RKO (cell line): Measurements from ENCODE around the gene USF3.
A peak's percentile ranks its signal among the peaks of the same experiment; 100 is the strongest.

Experiments
- DNase-seq: peaks from one replicate; pipeline ENCODE4 v3.0.0-alpha.2; 2016; ENCODE audit warnings: low spot score

USF3 gene, protein sequence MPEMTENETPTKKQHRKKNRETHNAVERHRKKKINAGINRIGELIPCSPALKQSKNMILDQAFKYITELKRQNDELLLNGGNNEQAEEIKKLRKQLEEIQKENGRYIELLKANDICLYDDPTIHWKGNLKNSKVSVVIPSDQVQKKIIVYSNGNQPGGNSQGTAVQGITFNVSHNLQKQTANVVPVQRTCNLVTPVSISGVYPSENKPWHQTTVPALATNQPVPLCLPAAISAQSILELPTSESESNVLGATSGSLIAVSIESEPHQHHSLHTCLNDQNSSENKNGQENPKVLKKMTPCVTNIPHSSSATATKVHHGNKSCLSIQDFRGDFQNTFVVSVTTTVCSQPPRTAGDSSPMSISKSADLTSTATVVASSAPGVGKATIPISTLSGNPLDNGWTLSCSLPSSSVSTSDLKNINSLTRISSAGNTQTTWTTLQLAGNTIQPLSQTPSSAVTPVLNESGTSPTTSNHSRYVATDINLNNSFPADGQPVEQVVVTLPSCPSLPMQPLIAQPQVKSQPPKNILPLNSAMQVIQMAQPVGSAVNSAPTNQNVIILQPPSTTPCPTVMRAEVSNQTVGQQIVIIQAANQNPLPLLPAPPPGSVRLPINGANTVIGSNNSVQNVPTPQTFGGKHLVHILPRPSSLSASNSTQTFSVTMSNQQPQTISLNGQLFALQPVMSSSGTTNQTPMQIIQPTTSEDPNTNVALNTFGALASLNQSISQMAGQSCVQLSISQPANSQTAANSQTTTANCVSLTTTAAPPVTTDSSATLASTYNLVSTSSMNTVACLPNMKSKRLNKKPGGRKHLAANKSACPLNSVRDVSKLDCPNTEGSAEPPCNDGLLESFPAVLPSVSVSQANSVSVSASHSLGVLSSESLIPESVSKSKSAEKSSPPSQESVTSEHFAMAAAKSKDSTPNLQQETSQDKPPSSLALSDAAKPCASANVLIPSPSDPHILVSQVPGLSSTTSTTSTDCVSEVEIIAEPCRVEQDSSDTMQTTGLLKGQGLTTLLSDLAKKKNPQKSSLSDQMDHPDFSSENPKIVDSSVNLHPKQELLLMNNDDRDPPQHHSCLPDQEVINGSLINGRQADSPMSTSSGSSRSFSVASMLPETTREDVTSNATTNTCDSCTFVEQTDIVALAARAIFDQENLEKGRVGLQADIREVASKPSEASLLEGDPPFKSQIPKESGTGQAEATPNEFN (N-terminal part only)

DNA sequence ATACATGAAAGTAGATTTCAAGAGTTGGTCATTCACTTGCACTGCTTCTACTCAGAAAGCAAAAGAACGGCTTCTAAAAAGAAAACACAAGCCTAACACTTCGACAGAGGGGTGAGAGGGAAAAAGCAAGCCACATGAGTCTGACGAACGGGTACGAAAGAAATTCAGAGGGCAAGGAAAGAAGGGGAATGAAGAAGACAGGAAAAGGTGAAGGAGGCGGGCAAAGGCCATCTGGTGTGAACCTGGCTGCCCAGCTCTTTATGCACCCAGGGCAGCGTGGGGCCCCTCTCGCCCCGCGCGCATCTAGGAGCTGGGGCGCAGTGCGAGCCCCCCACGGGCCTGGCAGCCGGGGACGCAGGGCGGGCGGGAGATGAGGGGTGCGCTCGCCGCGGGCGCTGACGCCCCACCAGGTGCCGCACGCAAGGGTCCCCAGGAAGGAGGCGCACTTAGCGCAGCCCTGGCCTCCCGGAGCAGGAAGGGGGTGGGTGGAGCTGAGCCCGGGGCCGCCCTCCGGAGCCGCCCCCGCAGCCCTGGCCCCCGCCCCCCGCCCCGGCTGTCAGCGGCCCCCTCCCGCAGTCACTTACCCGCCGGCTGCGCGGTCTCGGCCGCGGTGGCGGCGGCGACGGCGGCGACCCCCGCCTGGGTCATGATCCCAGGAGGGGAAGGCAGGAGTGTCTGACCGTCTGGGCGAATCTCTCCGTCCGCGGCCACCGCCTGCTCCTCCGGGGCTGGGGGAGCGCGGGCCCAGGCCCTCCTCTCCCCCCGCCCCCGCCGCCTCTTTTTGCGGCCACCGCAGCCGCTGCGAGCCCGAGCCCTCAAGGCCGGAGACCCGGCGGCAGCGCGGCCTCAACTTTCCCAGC, at the start of gene USF3:
Gene USF3, minus strand, starts transcription at position 857 of the 860 bp plus-strand sequence. CDS start 21,764 bp downstream, outside the sequence.
- DNase-seq, result peak; percentile 75

DNA sequence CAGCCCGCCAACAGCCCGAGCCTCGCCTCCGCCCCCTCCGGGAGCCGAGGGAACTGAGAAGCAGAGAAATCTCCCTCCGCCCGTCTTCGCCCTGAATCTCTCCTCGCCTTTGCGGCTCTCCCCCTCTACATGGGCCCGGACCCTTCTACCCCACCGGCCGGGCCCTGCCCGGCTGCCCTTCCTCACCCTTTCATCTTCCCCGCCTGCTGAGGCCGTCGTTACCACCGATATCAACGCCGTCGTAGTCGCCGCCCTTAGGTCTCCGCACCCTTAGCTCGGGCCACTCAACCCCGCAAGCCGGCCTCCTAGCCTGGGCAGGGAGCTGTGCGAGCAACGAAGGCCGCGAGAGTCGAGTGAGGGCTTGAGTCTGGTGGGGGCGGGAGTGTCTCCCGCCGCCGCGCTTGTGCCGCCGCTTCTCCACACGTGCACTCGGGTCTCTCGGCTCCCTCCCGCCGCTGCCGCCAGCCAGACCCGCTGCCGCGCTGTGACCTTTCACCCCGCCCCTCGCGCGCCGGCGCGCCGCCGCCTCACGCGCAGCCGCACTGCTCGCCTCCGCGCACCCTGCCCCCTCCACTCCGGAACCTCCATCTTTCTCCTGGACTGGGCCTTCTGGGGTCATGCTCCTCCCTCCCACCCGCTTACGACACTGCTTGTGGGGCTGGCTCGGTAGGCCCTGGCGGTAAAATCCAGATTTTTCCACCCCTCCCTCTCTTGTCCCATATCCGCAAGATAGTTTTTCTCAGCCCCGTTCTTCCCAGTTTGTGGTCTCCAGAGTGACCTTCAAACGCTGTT, 49.5 kb upstream of the USF3 start, which contains the start of gene NAA50:
Gene NAA50, minus strand, starts transcription at position 494 of the 792 bp plus-strand sequence. Its CDS starts 300 bp downstream, at position 194.
- DNase-seq, result peak; percentile 89

DNA sequence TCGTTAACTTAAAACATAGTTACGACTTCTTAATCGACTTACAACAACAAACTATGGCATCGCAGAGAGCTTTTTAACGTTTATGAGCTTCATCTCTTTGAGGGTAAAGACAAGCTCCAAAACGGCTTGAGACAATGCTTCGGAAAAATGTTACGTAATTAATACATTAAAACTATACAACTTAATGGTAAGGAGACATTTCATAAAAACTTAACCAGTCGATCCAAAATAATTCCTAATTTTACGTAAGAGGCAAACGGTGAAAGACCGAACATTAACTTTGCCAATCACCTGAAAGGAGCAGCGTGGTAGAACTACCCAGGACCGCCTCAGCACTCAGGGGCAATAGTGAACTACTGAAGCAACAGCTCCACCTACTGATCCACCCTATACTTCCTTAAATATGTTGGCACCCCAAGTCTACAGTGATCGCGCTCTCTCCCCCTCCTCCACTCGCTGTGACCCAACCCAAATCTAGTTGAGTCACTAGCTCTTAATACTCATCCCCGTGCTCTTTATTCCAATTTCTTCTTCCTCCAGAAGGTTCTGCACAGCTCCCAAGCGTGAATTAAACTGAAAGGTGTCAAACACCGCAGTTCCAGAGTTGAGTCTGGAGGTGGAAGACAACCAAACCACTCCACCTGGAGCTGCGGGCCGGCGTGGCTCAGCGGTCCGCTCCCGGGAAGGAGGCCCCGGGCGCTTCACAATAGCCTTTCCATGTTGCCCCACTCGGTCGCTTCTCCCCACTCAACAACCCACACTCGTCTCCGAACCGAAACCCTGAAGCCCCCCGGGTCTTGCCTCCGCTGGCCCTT, 48.7 kb upstream of the USF3 start:
- DNase-seq, result peak; percentile 98

DNA sequence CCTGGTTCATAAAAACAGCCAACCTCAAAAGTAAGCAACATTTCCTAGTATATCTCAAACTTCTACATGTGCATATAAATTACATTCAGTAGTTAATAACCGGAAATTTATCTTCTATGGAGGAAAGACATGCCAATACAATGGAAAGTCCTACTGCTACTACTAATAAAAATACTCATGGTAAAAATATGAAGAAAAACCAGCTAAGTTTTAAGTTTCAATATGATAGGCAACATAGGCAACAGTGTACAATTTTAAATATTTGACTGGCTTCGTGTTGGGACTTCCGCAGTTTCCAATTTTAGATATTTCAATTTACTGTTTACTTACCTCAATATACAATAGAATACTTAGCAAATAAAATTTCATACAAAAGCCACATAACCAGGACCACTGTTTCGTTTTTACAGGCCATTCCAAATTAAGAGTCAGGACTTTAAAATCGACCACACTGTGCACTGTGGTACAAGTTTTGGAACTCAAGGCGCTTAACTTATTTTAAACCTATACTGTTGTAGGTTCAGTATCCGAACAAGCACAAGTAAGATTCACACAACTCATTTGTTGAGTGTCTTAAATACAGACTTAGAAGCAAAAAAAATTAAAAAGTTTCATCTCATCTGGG, 46.7 kb upstream of the USF3 start:
- peak; percentile 36 for DNase-seq

DNA sequence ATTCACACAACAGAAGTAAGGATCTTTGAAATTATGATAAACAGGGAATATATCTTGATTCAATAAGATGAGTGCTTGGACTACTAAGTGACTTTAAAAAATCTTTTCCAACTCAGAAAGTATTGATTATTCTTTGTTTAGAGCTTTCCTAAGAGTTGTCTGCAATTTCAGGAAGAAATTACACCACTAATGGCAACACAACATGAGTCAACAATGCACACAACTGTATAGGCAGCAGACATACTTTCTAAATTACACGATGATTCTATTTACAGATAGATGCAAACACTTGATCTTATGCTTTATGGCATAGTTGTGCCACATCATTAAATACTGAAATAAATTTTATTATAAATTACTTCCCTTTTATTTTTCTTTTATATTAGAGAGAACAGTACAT, 45.2 kb upstream of the USF3 start:
- peak; percentile 60 for DNase-seq

DNA sequence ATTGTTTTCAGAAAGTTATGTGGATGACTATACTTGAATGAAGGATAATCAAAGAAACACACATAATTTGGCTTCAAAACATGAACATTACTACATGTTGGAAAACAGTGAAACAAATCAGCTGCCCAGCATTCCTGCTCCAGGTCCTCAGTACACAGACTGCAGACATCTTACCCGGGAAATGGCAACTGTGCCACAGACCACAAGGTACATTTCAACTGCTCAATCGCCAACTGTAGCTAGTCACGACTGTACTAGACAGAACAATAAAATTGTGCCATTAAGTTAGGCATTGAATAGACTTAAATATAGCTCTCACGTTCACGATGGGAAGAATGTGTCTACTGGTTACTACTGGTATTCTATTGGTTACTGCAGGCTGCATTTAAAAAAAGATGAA, 44.6 kb upstream of the USF3 start:
- no peak for DNase-seq

DNA sequence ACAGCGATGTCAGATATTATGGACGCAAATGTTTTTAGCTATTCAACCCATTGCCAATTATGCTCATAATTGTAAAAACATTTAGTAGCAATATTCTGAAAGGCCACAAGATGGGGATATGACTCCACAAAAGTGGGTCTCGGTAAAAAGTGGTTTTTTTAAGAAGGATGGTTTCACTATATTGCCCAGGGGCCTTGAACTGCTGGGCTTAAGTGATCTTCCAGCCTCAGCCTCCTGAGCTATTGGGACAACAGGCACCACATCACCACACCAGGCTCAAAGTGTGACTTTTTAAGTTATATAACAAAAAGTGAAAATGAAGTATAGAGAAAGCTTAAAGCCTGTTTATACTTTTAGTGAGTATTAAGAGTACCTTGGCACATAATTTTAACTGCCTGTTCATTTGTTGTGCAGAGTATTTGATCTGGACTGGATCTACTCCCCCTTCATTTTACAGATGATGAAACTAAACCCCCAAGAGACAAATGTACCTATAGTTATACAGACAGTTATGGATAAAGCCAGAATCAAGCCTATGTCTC, 40.2 kb upstream of the USF3 start:
- DNase-seq, result peak; percentile 78

DNA sequence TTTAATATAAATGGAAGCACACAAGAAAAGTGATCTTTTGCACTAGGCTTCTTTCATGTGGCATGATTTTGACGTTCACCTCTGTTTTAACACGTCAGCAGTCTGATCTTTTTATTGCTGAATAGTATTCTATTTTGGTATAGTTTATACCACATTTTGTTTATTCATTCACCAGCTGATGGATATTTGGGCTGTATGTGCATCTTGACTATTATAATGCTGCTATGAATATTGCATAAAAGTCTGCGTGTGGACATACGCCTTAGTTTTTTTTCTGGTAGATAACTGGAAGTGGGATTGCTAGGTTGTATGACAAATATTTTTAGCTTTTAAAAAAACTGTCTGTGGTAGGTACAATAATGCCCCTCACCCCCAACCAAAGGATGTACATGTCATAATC, 35.3 kb upstream of the USF3 start:
- DNase-seq, result no peak

DNA sequence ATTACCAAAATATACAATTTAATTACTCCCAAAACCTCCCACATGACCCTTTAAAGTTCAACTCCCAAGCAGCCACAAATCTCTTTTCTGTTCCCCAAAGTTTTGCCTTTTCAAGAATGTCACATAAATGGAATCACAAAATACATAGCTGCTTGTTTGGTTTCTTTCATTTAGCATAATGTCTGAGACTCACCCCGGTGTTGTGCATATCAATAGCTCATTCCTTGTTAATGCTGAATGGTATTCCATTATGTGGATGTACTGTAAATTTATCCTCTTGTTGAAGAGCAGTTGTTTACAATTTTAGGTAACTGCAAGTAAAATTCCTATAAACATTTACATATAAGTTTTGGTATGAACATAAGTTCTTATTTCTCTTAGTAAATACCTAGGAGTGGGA, 34.1 kb upstream of the USF3 start:
- DNase-seq, result no peak

DNA sequence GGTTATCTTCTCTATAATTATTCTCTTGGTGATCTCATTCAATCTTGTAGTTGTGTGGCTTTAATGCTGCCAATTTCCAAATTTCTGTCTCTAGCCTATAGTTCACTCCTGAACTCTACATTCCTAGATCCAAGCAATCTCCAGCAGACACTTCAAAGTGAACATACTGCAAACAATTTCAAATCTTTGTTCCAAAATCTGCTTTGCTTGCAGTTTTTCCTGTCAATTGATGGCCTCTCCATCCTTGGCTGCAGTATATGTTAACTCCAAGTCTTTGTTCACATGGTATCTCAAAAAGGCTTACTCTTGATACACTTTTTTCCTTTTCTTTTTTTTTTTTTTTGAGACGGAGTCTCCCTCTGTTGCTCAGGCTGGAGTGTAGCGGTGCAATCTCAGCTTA, 32.2 kb upstream of the USF3 start:
- no peak for DNase-seq

DNA sequence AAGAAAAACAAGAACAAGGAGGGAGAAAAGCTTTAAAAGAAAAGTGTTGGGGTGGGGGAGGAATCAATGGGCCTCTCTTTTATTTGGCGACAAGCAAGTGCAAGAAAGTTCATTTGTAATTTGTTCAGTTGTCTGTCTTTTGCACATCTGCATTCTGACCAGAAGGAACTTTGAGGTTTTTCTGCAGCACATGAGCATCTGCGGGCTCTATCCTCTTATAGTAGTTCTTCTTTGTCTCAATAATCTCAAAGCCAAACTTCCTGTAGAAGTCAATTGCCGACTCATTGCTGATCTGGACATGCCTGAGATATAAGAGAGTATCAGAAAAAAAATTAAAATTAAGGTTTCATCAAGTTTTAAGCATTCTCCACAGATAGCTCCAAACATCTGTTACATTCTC, 25.2 kb upstream of the USF3 start:
- DNase-seq, result no peak

DNA sequence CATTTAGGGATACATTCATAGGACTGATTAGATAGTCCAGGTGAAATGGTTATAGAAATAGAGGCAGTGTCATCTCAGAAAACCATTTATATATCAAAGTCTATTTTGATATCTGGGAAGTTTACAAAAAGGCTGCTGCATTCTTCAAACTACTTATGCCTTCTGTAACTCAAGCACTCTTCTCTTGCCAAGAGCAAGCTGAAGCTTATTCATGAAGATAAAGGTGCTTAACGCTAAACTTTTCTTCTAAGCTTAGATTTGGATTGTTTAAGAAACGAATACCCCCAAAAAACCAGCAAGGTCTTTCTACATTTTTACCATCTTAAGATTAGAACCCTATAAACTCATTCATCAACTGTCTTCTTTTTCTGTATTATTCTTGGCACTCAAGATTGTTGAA, 23.3 kb upstream of the USF3 start:
- no peak for DNase-seq

DNA sequence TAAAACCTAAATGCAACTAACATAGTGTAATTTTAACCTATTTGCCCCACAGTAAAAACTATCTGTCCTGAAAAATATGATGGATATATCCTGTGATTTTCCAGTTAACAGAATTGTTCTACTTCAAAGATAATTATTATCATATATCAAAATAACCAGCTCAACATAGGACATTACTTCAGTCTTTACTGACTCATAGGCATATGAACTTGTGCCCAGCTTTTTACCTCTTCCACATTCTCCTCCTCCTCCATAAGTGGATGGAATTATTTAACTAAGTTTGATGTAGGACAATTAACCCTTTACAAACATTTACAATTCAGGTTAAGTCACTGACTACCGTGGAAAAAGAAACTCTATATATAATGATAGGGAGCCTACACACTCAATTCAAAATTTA, 22.9 kb upstream of the USF3 start:
- no peak for DNase-seq

DNA sequence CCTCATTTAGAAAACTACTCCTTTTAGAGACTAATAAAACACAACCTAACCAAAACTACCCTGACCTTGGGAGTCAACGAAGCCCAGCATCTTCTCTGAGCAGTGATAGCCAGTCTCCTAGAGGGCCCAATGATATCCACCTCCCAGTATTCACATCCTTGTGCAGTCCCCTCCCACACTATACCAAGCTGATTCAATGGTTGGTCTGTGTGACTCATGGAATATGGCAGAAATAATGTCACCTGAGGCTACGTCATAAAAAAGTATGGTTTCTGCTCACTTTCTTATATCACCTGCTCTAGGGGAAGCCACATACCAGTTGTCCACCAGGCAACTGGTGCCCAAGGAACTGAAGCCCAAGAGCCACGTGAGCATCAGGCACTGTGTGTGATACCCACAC, 21.4 kb upstream of the USF3 start:
- no peak for DNase-seq

DNA sequence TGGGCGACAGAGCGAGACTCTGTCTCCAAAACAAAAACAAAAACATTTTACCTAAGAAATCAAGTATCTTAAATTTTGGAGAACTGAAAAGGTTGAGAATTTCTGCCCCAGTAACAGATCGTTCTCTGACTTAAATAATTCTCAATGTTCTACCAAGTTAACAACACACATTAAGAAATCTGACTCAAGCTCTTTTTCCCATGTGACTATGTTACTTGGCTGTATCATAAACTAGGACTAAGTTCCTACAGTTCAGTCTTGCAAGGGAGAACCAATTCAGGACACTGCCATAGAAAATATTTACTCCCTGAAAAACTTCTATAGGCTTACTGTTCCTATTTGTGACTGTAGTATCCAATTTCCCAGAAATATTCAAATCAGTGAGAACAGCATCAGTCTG, 20.9 kb upstream of the USF3 start:
- no peak for DNase-seq

DNA sequence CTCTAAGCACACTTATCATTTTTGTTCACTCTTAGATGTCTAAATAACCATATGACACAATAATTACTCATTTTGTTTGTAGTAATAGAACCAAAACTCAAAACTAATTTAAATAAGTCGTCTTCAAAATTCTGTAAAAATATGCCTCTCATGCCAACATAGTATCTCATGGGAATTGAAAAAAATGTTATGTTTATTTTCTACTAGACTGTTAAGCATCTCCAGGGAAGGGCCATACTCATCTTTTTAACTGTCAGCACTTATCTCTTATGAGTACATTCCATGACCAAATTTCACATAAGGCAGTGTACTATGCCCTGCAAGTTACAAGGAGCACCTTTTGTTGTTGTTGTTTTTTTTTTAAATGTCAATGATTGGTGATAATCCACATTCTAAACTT, 18.3 kb upstream of the USF3 start:
- no peak for DNase-seq

DNA sequence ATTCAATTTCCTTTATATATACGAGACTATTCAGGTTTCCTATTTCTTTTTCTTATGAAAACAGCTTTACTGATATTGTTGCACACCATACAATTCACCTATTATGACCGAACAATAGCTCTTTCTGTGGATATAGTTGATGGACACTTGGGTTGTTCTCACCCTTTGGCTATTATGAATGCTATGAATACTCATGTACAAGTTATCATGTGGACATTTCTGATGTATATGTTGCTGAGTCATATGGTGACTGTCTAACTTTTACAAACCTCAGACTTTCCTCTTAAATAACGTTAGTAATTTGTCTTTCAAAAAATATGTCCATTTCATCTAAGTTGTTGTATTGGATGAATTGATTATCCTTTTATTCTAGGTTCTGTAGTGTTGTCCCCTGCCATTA, 15.7 kb upstream of the USF3 start:
- DNase-seq, result peak; percentile 48

DNA sequence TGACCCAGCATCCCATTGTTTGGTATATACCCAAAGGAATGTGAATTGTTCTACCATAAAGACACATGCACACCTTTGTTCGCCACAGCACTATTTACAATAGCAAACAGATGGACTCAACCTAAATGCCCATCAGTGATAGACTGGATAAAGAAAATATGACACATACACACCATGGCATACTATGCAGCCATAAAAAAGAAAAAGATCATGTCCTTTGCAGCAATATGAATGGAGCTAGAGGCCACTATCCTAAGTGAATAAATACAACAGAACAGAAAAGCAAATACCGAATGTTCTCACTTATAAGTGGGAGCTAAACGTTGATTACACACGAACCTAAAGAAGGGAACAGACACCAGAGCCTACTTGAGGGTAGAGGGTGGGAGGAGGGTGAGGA, 11.4 kb upstream of the USF3 start:
- DNase-seq, result no peak

DNA sequence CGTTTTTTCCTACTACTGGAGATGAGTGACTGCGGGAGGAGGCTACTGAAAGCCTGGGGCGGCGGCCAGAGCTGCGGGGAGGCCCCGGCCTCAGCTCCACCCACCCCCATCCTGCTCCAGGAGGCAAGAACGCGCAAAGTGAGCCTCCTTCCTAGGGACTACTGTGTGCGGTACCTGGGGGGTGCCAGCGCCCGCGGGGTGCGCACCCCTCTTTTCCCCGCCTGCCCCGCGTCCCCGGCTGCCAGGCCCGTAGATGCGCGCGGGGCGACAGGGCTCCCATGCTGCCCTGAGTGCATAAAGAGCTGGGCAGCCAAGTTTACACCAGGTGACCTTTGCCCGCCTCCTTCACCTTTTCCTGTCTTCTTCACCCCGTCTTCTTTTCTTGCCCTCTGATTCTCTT, 2.5 kb upstream of the USF3 start:
- no peak for DNase-seq
